MM.1S (cell line): ENCODE measurements around the gene ZFP36L2.
A peak's percentile ranks its signal among the peaks of the same experiment; 100 is the strongest.

Experiments used
- DNase-seq: peaks from one replicate; pipeline ENCODE4 v3.0.0-alpha.2; 2015
- H2AFZ ChIP-seq: fragments of 300-600 bp; sonication (generic); 2 replicates; pipeline ENCODE4 v1.6.0; 2016; ENCODE audit warnings: antibody characterized with exemption, low read length
- H3F3A ChIP-seq: fragments of 300-600 bp; sonication (generic); 2 replicates; pipeline ENCODE4 v1.6.1; 2016; ENCODE audit warnings: mild to moderate bottlenecking, antibody characterized with exemption, low read length, moderate library complexity, mixed read lengths; ENCODE audit not compliant: insufficient read depth
- H3K27ac ChIP-seq: fragments of 300-600 bp; sonication (generic); 2 replicates; pipeline ENCODE4 v1.5.1; 2016; ENCODE audit warnings: mild to moderate bottlenecking, low read length
- H3K27me3 ChIP-seq: fragments of 300-600 bp; sonication (generic); replicated peaks from 2 replicates; pipeline ENCODE4 v1.6.0; 2016; ENCODE audit warnings: low read length; ENCODE audit not compliant: insufficient read depth
- H3K36me3 ChIP-seq: fragments of 300-600 bp; sonication (generic); replicated peaks from 2 replicates; pipeline ENCODE4 v1.6.1; 2016; ENCODE audit warnings: mild to moderate bottlenecking, low read length, mixed read lengths; ENCODE audit not compliant: insufficient read depth
- H3K4me1 ChIP-seq: fragments of 300-600 bp; sonication (generic); 2 replicates; pipeline ENCODE4 v1.6.1; 2016; ENCODE audit warnings: low read length, mixed read lengths
- H3K4me2 ChIP-seq: fragments of 300-600 bp; sonication (generic); 2 replicates; pipeline ENCODE4 v1.6.0; 2016; ENCODE audit warnings: low read depth, low read length
- H3K4me3 ChIP-seq: fragments of 300-600 bp; sonication (generic); 2 replicates; pipeline ENCODE4 v1.5.1; 2016; ENCODE audit warnings: low read length, mixed read lengths
- H3K79me2 ChIP-seq: fragments of 300-600 bp; sonication (generic); 2 replicates; pipeline ENCODE4 v1.6.1; 2016; ENCODE audit warnings: mixed run types, low read length, mixed read lengths
- H3K9ac ChIP-seq: fragments of 300-600 bp; sonication (generic); 2 replicates; pipeline ENCODE4 v1.6.1; 2016; ENCODE audit warnings: low read length, mixed read lengths
- H3K9me2 ChIP-seq: fragments of 300-600 bp; sonication (generic); replicated peaks from 2 replicates; pipeline ENCODE4 v1.6.1; 2016; ENCODE audit warnings: mild to moderate bottlenecking, low read length, mixed read lengths; ENCODE audit not compliant: insufficient read depth
- H3K9me3 ChIP-seq: fragments of 300-600 bp; sonication (generic); replicated peaks from 2 replicates; pipeline ENCODE4 v1.6.1; 2016; ENCODE audit warnings: mild to moderate bottlenecking, low read length, mixed read lengths; ENCODE audit not compliant: insufficient read depth
- H4K20me1 ChIP-seq: fragments of 300-600 bp; sonication (generic); 2 replicates; pipeline ENCODE4 v1.6.1; 2016; ENCODE audit warnings: mild to moderate bottlenecking, low read length, moderate library complexity, mixed read lengths; ENCODE audit not compliant: insufficient read depth
- CTCF ChIP-seq: fragments of 300-600 bp; sonication (generic); IDR thresholded peaks from 2 replicates; pipeline ENCODE4 v1.5.1; 2016; ENCODE audit warnings: antibody characterized with exemption, low read length, mixed read lengths
- EZH2 ChIP-seq: fragments of 300-600 bp; sonication (generic); optimal IDR thresholded peaks from 2 replicates; pipeline ENCODE3; 2017; ENCODE audit warnings: low read depth, mild to moderate bottlenecking, antibody characterized with exemption, low read length, mixed read lengths
- EZH2phosphoT487 ChIP-seq: fragments of 300-600 bp; sonication (generic); IDR thresholded peaks from 2 replicates; pipeline ENCODE4 v1.6.1; 2018; ENCODE audit warnings: antibody characterized with exemption, low read length

ZFP36L2 gene

GRCh38 chr2:43222475-43223309 lies 3.7 kb downstream of the ZFP36L2 start:
- Histone ChIP-seq H3K36me3 (peaks cover 10% of the 10 kb centered on the region; the same call in 1 of the 2 replicates), H3K79me2 (peaks cover 74% of the 10 kb centered on the region), H3K27ac (peak overlapping the region; percentile 99), H3K9me2 (no peaks in the 10 kb centered on the region), H3K4me1 (peaks cover 11% of the 10 kb centered on the region), H3K27me3 (no peaks in the 10 kb centered on the region), H4K20me1 (peaks cover 18% of the 10 kb centered on the region; the same call in 1 of the 2 replicates), H2AFZ (no peak overlapping the region), H3K4me2 (peak overlapping the region; percentile 92), H3K9me3 (no peaks in the 10 kb centered on the region), H3K4me3 (peak overlapping the region; percentile 97), H3F3A (peaks cover 88% of the 10 kb centered on the region), H3K9ac (peak overlapping the region; percentile 100)
- DNase-seq = peak; percentile 28
- TF ChIP-seq EZH2 (no peak), EZH2phosphoT487 (no peak), CTCF (no peak)

GRCh38 chr2:43221763-43222474 lies 4.5 kb downstream of the ZFP36L2 start:
- peaks cover 66% of the 10 kb centered on the region for H3K79me2 ChIP-seq
- peaks cover 18% of the 10 kb centered on the region; the same call in 1 of the 2 replicates for H4K20me1 ChIP-seq
- H3F3A ChIP-seq = peaks cover 86% of the 10 kb centered on the region
- no peaks in the 10 kb centered on the region for H3K9me2 ChIP-seq
- H3K27ac ChIP-seq = peak overlapping the region; percentile 99
- H3K36me3 ChIP-seq = peaks cover 10% of the 10 kb centered on the region; the same call in 1 of the 2 replicates
- no peak overlapping the region for H2AFZ ChIP-seq
- H3K9ac ChIP-seq = peak overlapping the region; percentile 100
- DNase-seq = peak; percentile 69
- H3K4me2 ChIP-seq = peak overlapping the region; percentile 92
- H3K27me3 ChIP-seq = no peaks in the 10 kb centered on the region
- TF ChIP-seq EZH2phosphoT487 (no peak), CTCF (no peak), EZH2 (no peak)
- H3K9me3 ChIP-seq = no peaks in the 10 kb centered on the region
- H3K4me3 ChIP-seq = peak overlapping the region; percentile 97
- H3K4me1 ChIP-seq = peaks cover 16% of the 10 kb centered on the region

GRCh38 chr2:43221124-43221762 lies 5.2 kb downstream of the ZFP36L2 start:
- Histone ChIP-seq H3F3A (peaks cover 84% of the 10 kb centered on the region), H3K27ac (peak overlapping the region; percentile 99), H3K4me1 (peaks cover 16% of the 10 kb centered on the region), H2AFZ (no peak overlapping the region), H3K4me3 (peak overlapping the region; percentile 97), H3K9ac (peak overlapping the region; percentile 100), H4K20me1 (peaks cover 18% of the 10 kb centered on the region; the same call in 1 of the 2 replicates), H3K4me2 (peak overlapping the region; percentile 92), H3K36me3 (peaks cover 10% of the 10 kb centered on the region; the same call in 1 of the 2 replicates), H3K79me2 (peaks cover 63% of the 10 kb centered on the region), H3K9me3 (no peaks in the 10 kb centered on the region), H3K9me2 (no peaks in the 10 kb centered on the region), H3K27me3 (no peaks in the 10 kb centered on the region)
- peak; percentile 25 for DNase-seq
- TF ChIP-seq EZH2 (no peak), EZH2phosphoT487 (no peak)
